Bone marrow (tissue), 2 donors: ENCODE measurements around the gene HIGD1C.
"Not testable (repeated sequence)": the region's sequence is repeated elsewhere in the genome, so short reads cannot be mapped to it uniquely, and the experiment has no call there.

Source experiments
- DNase-seq, 2 donors: peaks; one replicate each; lab custom pipeline; 2025; lab: John Stamatoyannopoulos, UW

Gene HIGD1C

DNA sequence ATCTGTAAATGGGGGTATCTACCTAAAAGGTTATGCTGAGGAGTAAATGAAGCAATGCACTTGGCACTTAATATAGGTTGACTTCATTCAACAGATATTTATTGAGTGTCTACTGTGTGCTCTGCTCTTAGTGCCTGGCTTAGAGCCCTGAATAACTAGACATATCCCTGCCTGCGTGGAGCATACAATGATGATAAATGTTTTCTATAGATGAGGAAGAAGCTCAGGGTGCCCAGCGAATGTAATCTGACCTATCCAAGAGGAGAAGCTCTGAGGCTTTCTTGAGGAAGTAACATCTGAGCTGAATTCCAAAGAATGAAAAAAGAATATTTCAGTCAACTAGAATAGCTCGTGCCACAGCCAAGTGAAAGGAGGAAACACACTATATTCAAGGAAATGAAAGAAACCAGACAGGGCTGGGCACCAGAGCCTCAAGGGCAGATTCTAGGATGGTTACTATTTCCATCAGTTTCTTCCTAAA is 17.9 kb upstream of the HIGD1C start:
- no peak for DNase-seq

GRCh38 chr12:50934981-50935807 is 17.1 kb upstream of the HIGD1C start:
- DNase-seq = no peak

GRCh38 chr12:50936821-50937530 is 15.4 kb upstream of the HIGD1C start:
- no peak for DNase-seq

DNA sequence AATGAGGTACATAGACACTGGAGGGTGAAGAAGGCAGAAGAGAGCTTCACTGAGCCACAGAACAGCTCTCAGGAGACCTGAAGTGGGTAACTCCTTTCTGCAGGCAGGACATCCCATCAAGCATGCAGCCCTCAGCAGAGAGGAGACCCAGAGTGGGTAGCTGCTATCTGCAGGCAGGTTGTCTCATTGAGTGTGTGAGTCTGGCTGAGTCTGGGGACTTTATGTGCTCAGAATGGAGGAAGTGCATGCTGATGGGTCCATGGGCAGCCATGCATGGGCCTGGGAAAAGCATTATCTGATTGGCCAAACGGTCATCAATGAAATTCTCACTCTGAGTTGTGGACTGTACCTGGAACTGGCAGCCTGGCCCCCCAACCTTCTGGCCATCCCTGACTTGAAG is 14.7 kb upstream of the HIGD1C start:
- no peak for DNase-seq

DNA sequence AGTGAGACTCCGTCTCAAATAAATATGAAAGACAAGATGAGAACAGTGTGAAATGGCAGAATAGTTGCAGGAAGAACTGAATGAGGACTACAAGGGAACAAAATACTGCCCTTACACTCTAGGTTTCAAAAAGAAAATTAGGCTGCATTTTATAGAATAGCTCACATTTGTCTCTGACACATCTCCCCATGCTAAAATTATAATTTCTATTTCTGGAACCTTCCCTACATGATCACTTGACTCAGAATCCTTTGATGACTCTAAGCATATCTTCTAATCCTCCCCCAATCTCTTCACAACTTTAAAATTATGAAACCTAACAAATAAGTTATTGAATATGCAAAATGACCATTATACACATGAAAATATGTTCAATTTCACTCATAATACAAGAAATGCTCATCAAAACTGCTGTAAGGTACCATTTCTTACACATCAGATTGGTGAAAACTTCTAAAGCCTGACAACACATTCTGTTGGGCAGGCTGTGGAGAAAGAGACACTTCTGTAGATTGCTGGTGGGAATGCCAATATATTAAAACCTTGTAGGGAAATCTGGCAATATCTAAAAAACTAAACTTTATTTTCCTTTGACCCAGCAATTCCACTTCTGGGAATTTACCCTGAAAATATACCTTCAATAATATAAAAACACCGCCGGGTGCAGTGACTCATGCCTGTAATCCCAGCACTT is 4.3 kb upstream of the HIGD1C start:
- no peak for DNase-seq

GRCh38 chr12:50948798-50949197 is 3.5 kb upstream of the HIGD1C start:
- no peak for DNase-seq

DNA sequence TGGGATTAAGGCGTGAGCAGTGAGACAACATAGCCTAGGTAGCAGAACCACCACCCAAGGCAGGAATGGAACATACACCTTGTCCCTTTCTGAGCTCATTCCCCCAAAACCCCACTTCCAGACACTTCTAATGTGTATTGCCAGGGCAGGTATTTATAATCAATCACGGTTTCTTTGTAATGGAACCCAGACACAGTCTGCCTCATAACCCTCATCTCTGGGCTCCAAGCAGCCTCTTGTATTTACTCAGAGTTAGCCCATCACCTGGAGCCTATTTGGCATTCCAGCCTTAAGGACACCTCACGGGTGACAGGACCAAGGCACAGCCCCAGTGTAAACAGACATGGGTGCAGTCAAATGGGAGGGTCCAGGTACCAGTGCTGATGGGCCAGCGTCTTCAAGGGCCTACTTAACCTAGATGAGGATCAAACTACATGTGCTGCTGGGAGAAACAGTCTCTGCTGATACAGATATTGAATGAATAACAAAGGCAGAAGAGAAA is 2.5 kb upstream of the HIGD1C start:
- DNase-seq = no peak

DNA sequence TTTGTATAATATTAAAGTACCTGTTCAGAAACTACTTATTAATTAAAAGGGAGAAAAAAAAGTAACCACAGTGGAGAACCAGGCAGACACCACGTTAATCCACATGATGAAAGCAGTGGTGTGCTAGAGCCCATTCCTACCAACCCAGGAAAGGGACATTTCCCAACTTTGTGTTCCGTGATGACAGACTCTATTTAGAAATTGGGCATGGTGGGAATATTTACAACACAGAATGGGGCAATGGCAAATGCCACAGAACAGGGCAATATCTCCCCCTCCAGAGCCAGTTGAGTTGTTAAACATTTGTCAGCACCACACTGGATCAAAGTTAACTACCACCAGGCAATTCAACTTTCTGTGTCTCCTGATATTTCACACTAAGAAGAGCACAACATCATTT is 1.2 kb upstream of the HIGD1C start:
- no peak for DNase-seq

DNA sequence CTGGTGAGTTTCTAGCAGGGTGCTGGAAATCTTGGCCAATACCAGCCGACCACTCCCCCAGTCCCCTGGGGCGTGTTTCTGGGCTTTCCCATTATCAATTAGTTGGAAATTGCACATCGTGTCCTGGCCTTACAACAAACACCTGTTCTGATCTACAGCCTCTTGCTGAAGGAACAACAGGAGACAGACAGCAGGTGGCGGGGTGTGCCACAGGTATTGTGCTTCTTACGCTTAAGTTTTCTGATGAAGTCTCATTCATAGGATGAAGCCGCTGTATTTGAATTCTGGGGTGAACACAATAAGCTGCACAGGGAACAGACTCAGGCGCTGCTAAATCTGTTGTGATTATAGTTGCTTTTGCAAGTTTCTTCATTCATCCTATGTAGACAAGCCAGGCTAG is 703 bp downstream of the HIGD1C start:
- no peak for DNase-seq

DNA sequence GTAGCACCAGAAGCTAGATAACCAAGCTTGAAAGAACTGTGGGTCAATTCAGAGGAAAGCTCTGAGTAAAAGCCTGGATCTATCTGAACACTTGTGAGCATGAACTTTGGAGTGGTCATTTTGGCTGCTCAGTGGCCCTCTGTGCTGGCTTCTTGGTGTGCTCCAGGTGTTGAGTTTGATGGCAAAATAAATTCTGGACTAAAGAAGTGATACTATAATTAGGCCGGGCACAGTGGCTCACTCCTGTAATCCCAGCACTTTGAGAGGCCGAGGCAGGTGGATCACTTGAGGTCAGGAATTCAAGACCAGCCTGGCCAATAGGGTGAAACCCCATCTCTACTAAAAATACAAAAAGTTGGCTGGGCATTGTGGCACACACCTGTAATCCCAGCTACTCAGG is 2.4 kb downstream of the HIGD1C start:
- DNase-seq = not testable (repeated sequence)

GRCh38 chr12:50955288-50955687 is 2.9 kb downstream of the HIGD1C start:
- DNase-seq = no peak

- no peak for DNase-seq
These were observed 3.4 kb downstream of the HIGD1C start for GRCh38 chr12:50955697-50956096.

DNA sequence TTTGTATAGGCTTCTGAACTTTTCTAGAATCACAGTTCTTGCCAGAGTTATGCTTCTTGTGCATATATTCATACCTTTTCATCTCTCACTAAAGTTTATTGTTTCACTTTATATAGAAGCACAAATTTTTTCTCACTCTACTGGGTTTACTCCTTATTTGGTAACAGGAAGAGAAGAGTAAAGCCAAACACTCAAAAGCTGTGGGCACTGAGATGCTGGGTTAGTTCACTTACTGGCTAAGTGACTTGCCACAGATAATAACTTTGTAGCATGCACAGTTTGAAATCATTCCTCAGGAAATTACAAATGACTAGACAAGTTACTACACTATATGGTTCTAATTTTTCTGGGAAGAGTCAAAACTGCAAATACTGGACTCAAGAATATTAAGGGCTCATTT is 7.8 kb downstream of the HIGD1C start:
- no peak for DNase-seq

DNA sequence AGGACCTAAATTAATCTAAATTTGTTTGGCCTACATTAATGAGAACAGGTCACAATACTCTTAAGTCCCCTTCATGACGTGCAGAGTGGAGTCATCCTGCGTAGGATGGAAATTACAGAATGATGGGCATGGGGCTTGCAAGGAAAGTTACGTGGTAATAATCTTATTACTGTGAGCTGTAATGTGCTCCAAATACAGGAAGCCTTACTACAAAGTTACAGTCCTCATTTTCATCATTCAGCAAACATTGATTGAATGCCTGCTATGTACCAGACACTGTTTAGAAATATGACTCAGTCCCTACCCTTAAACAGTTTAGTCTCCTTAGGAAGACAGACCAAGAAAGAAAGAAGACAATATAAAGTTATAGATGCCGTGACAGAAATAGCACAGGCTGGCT is 9.4 kb downstream of the HIGD1C start:
- no peak for DNase-seq

GRCh38 chr12:50964432-50964831 is 12.1 kb downstream of the HIGD1C start:
- no peak for DNase-seq

DNA sequence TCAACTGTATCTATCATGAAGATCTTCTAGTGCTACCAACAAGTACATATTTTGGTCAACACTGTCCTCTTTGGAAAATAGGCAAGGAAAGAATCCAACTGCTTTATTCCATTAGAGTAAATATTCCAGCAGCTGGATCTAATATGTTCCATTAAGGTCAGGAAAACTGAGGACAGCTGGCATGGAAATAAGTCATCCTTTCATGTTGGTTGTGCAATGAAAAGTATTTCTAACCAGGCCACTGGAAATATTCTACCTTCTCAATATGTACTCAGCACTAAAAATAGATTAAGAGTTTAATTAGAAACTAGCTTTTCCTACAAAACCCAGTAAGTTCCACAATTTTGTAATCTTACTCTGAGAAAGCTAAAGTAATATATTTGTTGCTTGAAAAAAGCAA is 19.6 kb downstream of the HIGD1C start:
- DNase-seq = no peak

- DNase-seq = no peak
These were observed 27.2 kb downstream of the HIGD1C start for GRCh38 chr12:50979369-50980052.

GRCh38 chr12:50980545-50980944 is 28.2 kb downstream of the HIGD1C start:
- DNase-seq = no peak

DNA sequence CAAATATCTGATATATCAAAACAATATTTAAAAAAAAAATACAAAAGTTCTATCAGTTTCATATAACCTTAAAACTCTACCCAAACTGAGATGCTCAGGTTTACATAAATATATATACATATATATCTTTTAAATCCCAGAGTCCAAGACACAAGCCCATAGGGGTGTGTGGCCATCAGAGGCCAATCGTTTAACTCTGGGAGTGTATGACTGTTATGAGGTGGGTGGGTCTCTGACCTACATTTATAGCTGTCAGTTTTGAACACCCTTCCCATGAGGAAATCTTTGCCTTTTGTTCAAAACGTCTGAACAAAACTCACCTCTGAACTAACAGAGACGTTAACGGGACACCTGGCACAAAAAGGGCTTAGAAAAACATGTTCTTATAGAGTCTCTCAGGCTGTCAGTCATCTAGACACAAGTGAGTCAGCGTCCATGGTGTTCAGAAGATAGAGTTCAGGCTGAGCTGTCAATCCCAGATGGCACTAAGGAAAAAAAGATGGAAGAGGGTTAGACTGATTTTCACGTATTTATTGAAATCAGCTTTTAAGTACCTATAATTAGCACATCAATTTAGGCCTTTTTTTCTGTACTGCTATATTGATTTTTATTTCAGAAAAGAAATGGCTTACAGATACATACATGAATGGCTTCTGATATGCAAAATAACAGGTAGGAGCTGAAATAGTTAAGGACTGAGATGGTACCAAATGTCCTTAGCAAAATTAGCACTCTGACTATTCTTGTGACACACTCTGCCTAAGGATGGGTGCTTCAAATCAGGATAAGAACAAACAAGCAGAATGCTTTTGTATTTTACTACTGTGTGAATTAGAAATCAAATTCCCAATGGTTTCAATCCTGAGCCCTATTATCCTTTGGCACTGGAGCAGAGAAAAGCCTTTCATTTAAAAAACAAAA is 29.2 kb downstream of the HIGD1C start:
- no peak for DNase-seq

GRCh38 chr12:50984586-50985298 is 32.4 kb downstream of the HIGD1C start:
- no peak for DNase-seq
